ENCODE results near the gene ZNF652. TPM values are rescaled to one million over a fixed set of nuclear protein-coding genes. Genes with fewer than 3 reads are reported as not detected.

Gene ZNF652
- total and polyA plus RNA-seq, 3 donors from 2014 or later, result 32.3 to 62.3 (median 51.2) TPM

- DNase-seq, result peak; percentile 49
- Histone ChIP-seq H3K36me3 (ENCODE audit: low read depth, missing control alignments) (no peaks in the 10 kb centered on the region), H3K27ac (peak overlapping the region in 1 of 2 donors; percentile 27), H3K4me3 (no peak overlapping the region), H3K9me3 (no peaks in the 10 kb centered on the region), H3K4me1 (peaks cover 17% of the 10 kb centered on the region), H3K27me3 (no peaks in the 10 kb centered on the region)
- intact Hi-C loops (cut with DNase I; ENCODE audit: low total_unique reads), result no loop called here
- TF ChIP-seq POLR2A (IDR thresholded peaks at IDR 0.05) (no peak), CTCF (IDR thresholded peaks at IDR 0.05) (no peak)
- WGBS, 2 donors, result 43 to 44% methylated on average over 5 of the region's 5 CpGs
Measured at GRCh38 chr17:49341356-49341755, 20.7 kb downstream of the ZNF652 start.

- H3K27ac ChIP-seq, result no peak overlapping the region
- no peaks in the 10 kb centered on the region for H3K36me3 ChIP-seq (ENCODE audit: low read depth, missing control alignments)
- TF ChIP-seq CTCF (IDR thresholded peaks at IDR 0.05) (no peak), POLR2A (IDR thresholded peaks at IDR 0.05) (no peak)
- no peak for DNase-seq
- 54 to 64% methylated on average over 6 of the region's 6 CpGs for WGBS, 2 donors
- H3K9me3 ChIP-seq, result no peaks in the 10 kb centered on the region
- H3K4me1 ChIP-seq, result peaks cover 17% of the 10 kb centered on the region
- H3K27me3 ChIP-seq, result no peaks in the 10 kb centered on the region
- H3K4me3 ChIP-seq, result no peak overlapping the region
- intact Hi-C loops (cut with DNase I; ENCODE audit: low total_unique reads), result loop anchor here (10.0 kb wide), 1 partner anchor 45 kb away; no protein-coding TSS in a partner anchor
Measured at GRCh38 chr17:49339354-49339753, 22.7 kb downstream of the ZNF652 start.

- Histone ChIP-seq H3K27me3 (no peaks in the 10 kb centered on the region), H3K4me3 (no peak overlapping the region), H3K36me3 (ENCODE audit: low read depth, missing control alignments) (no peaks in the 10 kb centered on the region), H3K4me1 (peaks cover 17% of the 10 kb centered on the region), H3K9me3 (no peaks in the 10 kb centered on the region), H3K27ac (no peak overlapping the region)
- intact Hi-C loops (cut with DNase I; ENCODE audit: low total_unique reads), result loop anchor here (10.0 kb wide), 1 partner anchor 46 kb away; no protein-coding TSS in a partner anchor
- TF ChIP-seq CTCF (IDR thresholded peaks at IDR 0.05), result no peak
- no peak for TF ChIP-seq POLR2A (IDR thresholded peaks at IDR 0.05)
- 61 to 68% methylated on average over 4 of the region's 4 CpGs for WGBS, 2 donors
- no peak for DNase-seq
Measured at GRCh38 chr17:49338883-49339282, 23.2 kb downstream of the ZNF652 start.

- intact Hi-C loops (cut with DNase I; ENCODE audit: low total_unique reads), result loop anchor here (10.0 kb wide), 1 partner anchor 47 kb away; no protein-coding TSS in a partner anchor
- H3K36me3 ChIP-seq (ENCODE audit: low read depth, missing control alignments), result no peaks in the 10 kb centered on the region
- no peak for TF ChIP-seq CTCF (IDR thresholded peaks at IDR 0.05)
- TF ChIP-seq POLR2A (IDR thresholded peaks at IDR 0.05), result no peak
- 62 to 66% methylated on average over 8 of the region's 8 CpGs for WGBS, 2 donors
- H3K9me3 ChIP-seq, result no peaks in the 10 kb centered on the region
- no peaks in the 10 kb centered on the region for H3K27me3 ChIP-seq
- no peak overlapping the region for H3K27ac ChIP-seq
- no peak overlapping the region for H3K4me3 ChIP-seq
- peaks cover 14% of the 10 kb centered on the region for H3K4me1 ChIP-seq
- DNase-seq, result no peak
Measured at GRCh38 chr17:49337884-49338283, 24.2 kb downstream of the ZNF652 start.
